Left renal pelvis (tissue), 4 donors: ENCODE data around the gene PXDN. TPM values are rescaled to one million over a fixed set of nuclear protein-coding genes. Genes with fewer than 3 reads are reported as not detected.

Experiments
- DNase-seq, 4 donors: peaks; one replicate each; pipeline ENCODE4 v3.0.0-alpha.2; 2013; ENCODE audit warnings: low read depth in 4 of 4, low spot score in 3 of 4
- polyA plus RNA-seq, 4 donors: library from polyadenylated mRNA; unstranded; fragments of 120-200 nt; gene quantifications; one replicate each; pipeline ENCODE4 v1.2.1, GENCODE V29; 2013; ENCODE audit not compliant: insufficient read length in 4 of 4

PXDN gene
- polyA plus RNA-seq, 4 donors: 154 to 245 (median 177) TPM

- no peak for DNase-seq
Observed at GRCh38 chr2:1655461-1655860, 88.9 kb downstream of the PXDN start.

- no peak for DNase-seq
Observed at GRCh38 chr2:1654696-1655374, 89.5 kb downstream of the PXDN start.

DNA sequence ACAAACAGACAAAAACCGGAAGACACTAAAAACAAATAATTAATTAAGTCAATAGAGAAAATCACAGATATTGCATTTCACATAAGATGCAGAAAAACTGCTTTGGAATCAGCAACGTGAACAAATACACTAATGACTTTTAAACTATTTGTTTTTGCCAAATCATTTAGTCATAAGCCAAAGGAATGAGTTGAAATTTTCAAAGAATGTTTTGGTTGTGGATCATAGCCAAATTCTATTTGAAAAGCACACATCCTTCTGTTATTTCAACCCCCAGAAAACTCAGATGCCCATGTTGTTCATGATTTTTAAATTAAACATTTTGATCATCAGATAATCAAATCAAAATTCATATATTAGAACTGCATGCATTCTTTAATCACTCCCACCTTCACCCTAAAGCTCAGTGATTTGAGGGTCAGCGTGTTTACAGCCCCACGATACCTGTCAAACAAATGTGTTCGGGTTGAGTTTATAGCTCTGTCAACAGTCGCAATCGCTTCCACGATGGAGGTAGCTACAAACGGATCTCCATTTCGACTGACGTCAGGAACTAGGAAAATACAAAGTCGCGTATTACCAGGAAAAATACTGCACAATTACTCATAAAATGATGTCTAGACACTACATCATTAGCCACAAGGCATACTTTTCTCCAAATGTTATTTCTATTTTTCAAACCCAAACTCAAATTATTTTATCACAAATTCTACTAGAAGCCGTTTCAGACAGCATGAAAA, 90.2 kb downstream of the PXDN start:
- DNase-seq: no peak

DNA sequence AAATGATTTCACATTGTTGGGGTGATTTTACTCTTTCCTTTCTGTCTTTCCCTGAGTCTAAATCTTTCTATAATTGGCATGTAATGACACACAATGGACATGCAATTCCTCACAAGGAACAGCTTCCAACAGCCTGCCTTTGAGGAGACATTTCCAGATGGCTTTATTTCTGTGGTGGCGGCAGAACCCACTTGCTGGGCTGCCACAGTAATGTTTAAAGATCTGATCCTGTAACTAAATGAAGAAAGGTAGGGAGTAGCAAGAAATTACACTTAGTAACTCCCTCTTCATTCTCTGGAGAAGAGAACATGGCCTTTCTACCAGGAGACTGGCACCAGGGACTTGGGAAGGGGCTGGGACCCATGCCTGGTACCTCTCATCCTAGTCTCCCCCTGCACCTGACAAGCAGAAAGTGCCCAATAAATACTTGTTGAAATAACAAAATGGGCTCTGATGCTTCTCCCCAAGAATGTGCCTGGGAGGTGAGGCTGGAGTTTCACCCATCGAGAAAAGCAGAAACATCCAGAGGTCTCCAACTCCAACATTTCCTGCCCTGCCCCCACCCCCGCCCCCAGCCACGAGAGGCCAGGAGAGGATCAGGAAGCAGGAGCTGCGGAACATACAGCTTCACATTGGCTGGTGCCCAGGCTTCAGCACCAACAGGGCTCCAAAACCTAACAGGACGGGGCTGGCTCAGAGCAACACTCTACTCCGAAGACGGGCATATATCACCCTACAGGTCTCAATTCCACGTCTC, 92.1 kb downstream of the PXDN start:
- no peak for DNase-seq

DNA sequence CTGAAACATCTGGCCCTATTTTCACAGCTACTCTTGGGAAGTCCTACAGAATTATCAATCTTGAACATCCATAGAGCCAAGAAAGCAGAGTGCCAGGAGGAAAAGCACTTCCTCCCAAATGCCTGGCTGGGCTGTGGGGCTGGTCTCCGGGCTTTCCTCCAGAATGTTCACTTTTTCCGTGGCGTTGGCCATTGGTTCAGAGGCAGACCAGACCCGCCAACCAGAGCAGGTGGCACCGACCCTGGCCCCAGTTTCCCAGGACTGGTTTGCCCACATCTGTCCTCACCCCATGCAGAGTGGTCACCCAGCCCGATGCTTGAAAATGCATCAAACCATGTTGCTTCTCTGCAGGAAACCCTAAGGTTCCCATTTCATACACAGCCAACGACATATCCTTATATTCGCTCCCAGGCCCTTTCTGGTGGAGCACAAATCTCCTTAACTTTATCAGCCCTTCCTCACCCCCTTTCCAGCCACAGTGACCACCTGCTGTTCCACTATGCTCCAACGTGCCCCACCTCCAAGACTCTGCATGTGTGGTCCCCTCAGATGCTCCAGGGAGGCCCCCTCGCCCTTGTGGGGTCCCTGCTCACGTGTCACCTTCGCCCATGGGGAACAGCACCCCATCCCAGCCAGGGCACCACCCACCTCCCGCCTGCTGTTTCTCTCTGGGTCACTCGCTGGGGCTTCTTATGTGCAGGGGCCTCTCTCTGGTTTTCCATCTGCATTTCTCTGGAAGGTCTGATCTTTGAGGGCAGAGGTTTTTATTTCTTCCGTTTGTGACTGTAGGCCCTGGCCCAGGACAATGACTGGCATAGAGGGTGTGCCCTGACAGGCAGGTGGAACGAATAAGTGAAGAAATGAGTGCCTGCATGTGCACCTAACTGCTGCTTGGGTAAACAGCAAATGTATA, 92.9 kb downstream of the PXDN start:
- no peak for DNase-seq

DNA sequence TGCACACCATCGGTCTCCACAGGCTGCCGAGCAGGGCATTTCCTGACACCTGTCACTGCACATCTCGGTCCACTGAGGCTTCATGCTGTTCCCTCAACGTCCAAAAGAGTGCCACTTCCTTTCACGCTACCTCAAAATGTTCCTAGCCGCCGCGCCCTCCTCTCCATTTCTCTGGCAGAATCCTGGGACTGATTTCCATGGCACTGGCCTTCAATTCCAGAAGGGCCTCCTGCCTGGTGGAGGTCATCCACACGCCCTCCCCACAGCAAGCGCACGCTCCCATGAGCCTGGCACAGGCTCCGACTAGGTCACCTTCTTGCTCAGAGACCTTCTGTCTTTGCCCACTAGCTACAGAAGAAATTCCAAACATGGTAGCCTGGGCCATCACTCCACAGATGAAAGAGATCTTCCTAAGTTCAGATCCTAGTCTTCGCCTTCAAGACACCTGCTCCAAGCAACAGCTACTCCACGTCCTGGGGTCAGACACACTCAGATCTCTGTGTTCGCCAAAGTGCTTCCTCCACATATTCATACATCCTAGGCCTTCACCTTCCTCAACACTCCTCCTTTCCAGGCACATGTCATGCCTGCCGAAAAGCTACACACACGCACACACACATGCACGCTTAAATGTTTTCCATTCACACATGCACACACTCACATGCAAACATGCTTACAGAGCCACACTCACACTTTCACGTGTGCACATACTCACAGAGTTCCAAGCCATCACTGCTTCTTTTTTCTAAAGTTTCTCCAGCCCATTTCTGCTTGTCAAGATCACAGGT, 94.0 kb downstream of the PXDN start:
- DNase-seq: no peak

DNA sequence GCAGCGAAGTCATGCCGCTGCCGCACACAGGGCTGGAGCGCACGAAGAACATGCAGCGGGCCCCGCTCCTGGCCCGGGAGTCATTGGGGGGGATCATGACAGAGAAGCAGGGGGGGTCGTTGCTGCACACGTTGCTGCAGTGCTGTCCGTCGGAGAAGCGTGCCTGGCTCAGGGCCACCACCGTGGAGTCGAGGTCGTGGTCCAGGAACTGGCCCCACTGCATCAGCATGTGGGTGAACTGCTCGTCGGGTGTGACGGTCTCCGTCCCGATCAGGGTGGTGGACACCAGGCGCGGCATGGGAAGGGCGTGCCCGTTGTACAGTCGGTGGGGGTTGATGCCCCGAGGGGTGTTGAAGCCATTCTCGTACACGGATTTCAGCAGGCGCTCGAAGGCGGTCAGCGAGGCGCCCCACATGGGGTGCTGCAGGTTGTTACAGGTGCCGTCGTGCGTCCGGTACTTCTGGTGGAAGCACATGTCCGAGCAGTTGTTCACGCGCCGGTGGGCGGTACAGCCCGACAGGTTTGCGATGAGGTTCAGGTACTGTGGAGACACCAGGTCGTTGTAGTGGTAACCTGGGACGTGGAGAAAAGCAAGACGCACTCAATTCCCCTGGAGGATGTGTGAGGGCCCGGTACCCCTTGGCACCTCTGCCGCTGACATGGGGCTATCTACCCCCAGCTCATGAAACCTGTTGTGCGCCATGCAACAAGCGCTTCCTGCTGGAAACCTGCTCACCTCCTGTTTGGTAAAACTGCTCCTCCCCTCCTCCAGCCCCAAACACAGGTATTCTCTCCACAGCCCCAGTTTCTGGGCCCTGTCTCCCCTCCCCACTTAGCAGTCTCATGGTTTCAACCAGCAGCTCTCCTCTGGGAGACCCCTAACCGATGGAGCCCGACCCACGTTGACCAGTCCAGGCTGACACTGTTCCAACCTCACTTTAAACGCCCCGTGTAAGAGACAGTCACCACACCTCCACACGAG, 94.9 kb downstream of the PXDN start:
- DNase-seq: no peak

- DNase-seq: no peak
Observed at GRCh38 chr2:1648241-1649102, 95.8 kb downstream of the PXDN start.

- DNase-seq: no peak
Observed at GRCh38 chr2:1647417-1648240, 96.7 kb downstream of the PXDN start.

GRCh38 chr2:1645761-1646476, 98.4 kb downstream of the PXDN start:
- no peak for DNase-seq

- DNase-seq: no peak
Observed at GRCh38 chr2:1644427-1644826, 99.9 kb downstream of the PXDN start.

DNA sequence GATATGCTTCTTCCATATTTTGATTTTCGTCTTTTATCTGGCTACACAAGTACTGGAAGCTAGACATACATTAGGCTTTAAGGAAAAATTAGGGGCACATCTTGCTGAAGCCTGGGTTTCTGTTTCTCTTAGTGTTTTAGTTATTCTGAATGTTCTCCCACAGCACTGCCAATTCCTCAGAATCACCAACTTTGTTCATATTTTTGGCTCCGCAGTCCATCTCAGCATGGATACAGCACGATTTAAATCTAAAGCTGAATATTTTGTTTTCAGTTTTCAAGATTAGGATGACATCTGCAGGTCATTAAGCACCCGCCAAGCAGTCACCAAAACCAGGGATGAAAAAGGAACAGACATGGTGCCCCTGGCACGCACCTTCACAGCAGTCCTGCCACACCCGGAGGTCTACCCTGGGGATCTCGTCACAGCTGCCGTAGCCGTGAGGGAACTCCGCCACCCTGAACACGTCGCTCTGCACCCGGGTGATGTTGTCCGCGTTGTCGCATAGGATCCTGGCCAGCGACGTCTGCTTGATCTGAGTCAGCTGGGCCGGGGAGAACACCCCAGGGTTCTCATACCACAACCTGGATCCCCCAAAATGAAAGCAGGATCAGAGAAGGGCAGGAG, 101.2 kb downstream of the PXDN start:
- no peak for DNase-seq

- no peak for DNase-seq
Observed at GRCh38 chr2:1642066-1642861, 102.1 kb downstream of the PXDN start.

DNA sequence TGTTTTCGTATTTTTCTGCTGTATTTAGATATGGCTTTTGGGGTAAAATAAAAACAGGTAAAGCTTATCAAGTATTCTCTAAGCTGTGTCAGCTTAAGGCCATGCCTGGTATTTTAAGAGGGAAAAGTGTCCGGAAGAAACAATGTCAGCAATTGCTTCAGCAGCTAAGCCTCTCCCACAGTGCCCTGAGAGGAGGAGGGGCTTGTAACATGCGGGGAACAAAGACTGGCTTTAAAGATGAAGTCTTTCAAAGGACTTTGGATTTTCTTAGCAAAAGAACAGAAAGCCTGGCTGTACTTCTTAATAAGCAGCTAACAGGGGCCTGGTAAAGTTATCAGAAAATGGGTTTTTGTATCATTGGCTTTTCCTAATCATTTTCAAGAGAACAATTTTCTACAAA, 102.8 kb downstream of the PXDN start:
- no peak for DNase-seq
